H1 (cell line): Measurements from ENCODE around the gene KRT81. TPM values are rescaled to one million over a fixed set of nuclear protein-coding genes. Genes with fewer than 3 reads are reported as not detected.
A peak's percentile ranks its signal among the peaks of the same experiment; 100 is the strongest.

ENCODE experiments used
- CTCF ChIA-PET: fragments of 300-600 bp; sonication (Branson Sonifier 250); formaldehyde crosslinking; loops from one replicate; lab custom pipeline; 2021; ENCODE audit not compliant: partially characterized antibody; lab: Charles Lee
- POLR2A ChIA-PET: fragments of 300-600 bp; sonication (Branson Sonifier 250); formaldehyde crosslinking; loops from one replicate; lab custom pipeline; 2021; ENCODE audit warnings: inconsistent platforms; ENCODE audit not compliant: partially characterized antibody; lab: Charles Lee
- DNase-seq, 2 experiments: peaks; one replicate each; pipeline versions ENCODE4 v3.0.0 to v3.0.0-alpha.2; 2010 to 2022; ENCODE audit warnings: low spot score in 2 of 2, low read depth in 1 of 2, mixed read lengths in 1 of 2
- FAIRE-seq: peaks from 2 replicates; lab custom pipeline; 2011; peaks lifted over from hg19 to GRCh38; lab: Jason Lieb, UNC
- H2AFZ ChIP-seq: 2 replicates; pipeline ENCODE4 v1.8.1; 2012; ENCODE audit warnings: low read length, inconsistent platforms
- H2AK5ac ChIP-seq: 2 replicates; pipeline ENCODE4 v1.6.1; 2013; ENCODE audit warnings: low read depth, low read length
- H2BK120ac ChIP-seq: replicated peaks from 2 replicates; pipeline ENCODE3; 2013; ENCODE audit warnings: low read depth, low read length, inconsistent platforms
- H2BK12ac ChIP-seq: 2 replicates; pipeline ENCODE4 v1.6.1; 2013; ENCODE audit warnings: low read depth, low read length
- H2BK15ac ChIP-seq: 2 replicates; pipeline ENCODE4 v1.6.1; 2013; ENCODE audit warnings: low read length
- H2BK20ac ChIP-seq: 2 replicates; pipeline ENCODE4 v1.6.1; 2013; ENCODE audit warnings: low read length
- H2BK5ac ChIP-seq: 2 replicates; pipeline ENCODE4 v1.6.1; 2013; ENCODE audit warnings: low read depth, low read length
- H3K14ac ChIP-seq: 2 replicates; pipeline ENCODE4 v1.6.1; 2013; ENCODE audit warnings: inconsistent platforms; ENCODE audit not compliant: insufficient read length
- H3K18ac ChIP-seq: 2 replicates; pipeline ENCODE4 v1.6.1; 2013; ENCODE audit warnings: low read length; ENCODE audit errors: extremely low read depth
- H3K23ac ChIP-seq: 2 replicates; pipeline ENCODE4 v1.6.1; 2013; ENCODE audit warnings: inconsistent platforms; ENCODE audit not compliant: insufficient read length
- H3K23me2 ChIP-seq: 2 replicates; pipeline ENCODE4 v1.6.1; 2013; ENCODE audit warnings: low read depth, low read length
- H3K27ac ChIP-seq: 2 replicates; pipeline ENCODE4 v1.6.1; 2011; ENCODE audit warnings: low read depth, low read length, inconsistent platforms
- H3K27me3 ChIP-seq, 4 experiments: replicated peaks in 1 of 4; 1 replicate in 1 of 4; 2 replicates in 3 of 4; pipeline versions ENCODE4 v1.6.1 to v1.8.1; 2011 to 2013; ENCODE audit warnings: low read length in 3 of 4, mild to moderate bottlenecking in 3 of 4, inconsistent platforms in 2 of 4, mixed read lengths in 2 of 4, moderate library complexity in 1 of 4; ENCODE audit not compliant: control insufficient read depth in 3 of 4, insufficient read depth in 3 of 4; ENCODE audit errors: extremely low read depth in 1 of 4
- H3K36me3 ChIP-seq, 4 experiments: 2 replicates each; pipeline versions ENCODE4 v1.6.1 to v1.8.1; 2011 to 2013; ENCODE audit warnings: mild to moderate bottlenecking in 4 of 4, low read length in 3 of 4, moderate library complexity in 2 of 4, control low read depth in 1 of 4, inconsistent platforms in 1 of 4; ENCODE audit not compliant: insufficient read depth in 4 of 4, control insufficient read depth in 2 of 4
- H3K4ac ChIP-seq: replicated peaks from 2 replicates; pipeline ENCODE3; 2013; ENCODE audit warnings: low read length, low read depth, mixed read lengths, inconsistent platforms; ENCODE audit not compliant: insufficient read length
- H3K4me1 ChIP-seq, 4 experiments: replicated peaks in 1 of 4; 1 replicate in 1 of 4; 2 replicates in 3 of 4; pipeline versions ENCODE4 v1.6.1 to v1.8.1; 2011 to 2013; ENCODE audit warnings: low read length in 3 of 4, inconsistent platforms in 2 of 4, mixed read lengths in 1 of 4; ENCODE audit not compliant: insufficient read depth in 4 of 4, control insufficient read depth in 3 of 4
- H3K4me2 ChIP-seq, 2 experiments: 2 replicates each; pipeline versions ENCODE4 v1.6.1 to v1.8.1; 2011 to 2013; ENCODE audit warnings: low read depth in 2 of 2, low read length in 2 of 2, control low read depth in 1 of 2, inconsistent platforms in 1 of 2, mild to moderate bottlenecking in 1 of 2; ENCODE audit not compliant: insufficient read depth in 1 of 2
- H3K4me3 ChIP-seq, 4 experiments: fragments of 200-600, 300-600 bp in 1 of 4; sonication (generic), shearing (Covaris generic), sonication (Bioruptor Twin) in 1 of 4; 2 replicates each; pipeline versions ENCODE4 v1.5.1 to v1.8.1; 2011 to 2016; ENCODE audit warnings: low read length in 4 of 4, low read depth in 3 of 4, control low read depth in 2 of 4, inconsistent platforms in 2 of 4, mild to moderate bottlenecking in 2 of 4, mixed read lengths in 1 of 4, moderate library complexity in 1 of 4; ENCODE audit not compliant: insufficient read depth in 2 of 4; ENCODE audit errors: extremely low read depth in 1 of 4
- H3K56ac ChIP-seq: replicated peaks from 2 replicates; pipeline ENCODE3; 2013; ENCODE audit warnings: low read depth, mild to moderate bottlenecking, mixed read lengths, low read length, inconsistent platforms; ENCODE audit not compliant: insufficient read length
- H3K79me1 ChIP-seq: 2 replicates; pipeline ENCODE4 v1.6.1; 2013; ENCODE audit warnings: low read depth, low read length, control low read depth
- H3K79me2 ChIP-seq, 2 experiments: 2 replicates each; pipeline versions ENCODE4 v1.6.1 to v1.8.1; 2012 to 2013; ENCODE audit warnings: low read length in 2 of 2, mild to moderate bottlenecking in 2 of 2, inconsistent platforms in 1 of 2; ENCODE audit not compliant: insufficient read depth in 2 of 2, control insufficient read depth in 1 of 2
- H3K9ac ChIP-seq, 4 experiments: replicated peaks in 1 of 4; 1 replicate in 1 of 4; 2 replicates in 3 of 4; pipeline versions ENCODE4 v1.6.1 to v1.8.1; 2011 to 2013; ENCODE audit warnings: low read depth in 3 of 4, low read length in 3 of 4, control low read depth in 2 of 4, mild to moderate bottlenecking in 2 of 4, moderate library complexity in 2 of 4, inconsistent platforms in 1 of 4; ENCODE audit errors: extremely low read depth in 1 of 4
- H3K9me3 ChIP-seq, 2 experiments: 2 replicates each; pipeline versions ENCODE4 v1.6.1 to v1.8.1; 2012 to 2013; ENCODE audit warnings: mild to moderate bottlenecking in 2 of 2, moderate library complexity in 2 of 2, control low read depth in 1 of 2, inconsistent platforms in 1 of 2, low read depth in 1 of 2, low read length in 1 of 2, mixed read lengths in 1 of 2; ENCODE audit not compliant: insufficient read depth in 2 of 2
- H4K20me1 ChIP-seq, 2 experiments: replicated peaks in 1 of 2; 2 replicates each; pipeline versions ENCODE3 to v1.8.1; 2011 to 2013; ENCODE audit warnings: inconsistent platforms in 2 of 2, low read length in 2 of 2, mild to moderate bottlenecking in 1 of 2; ENCODE audit not compliant: insufficient read depth in 2 of 2, control insufficient read depth in 1 of 2
- H4K5ac ChIP-seq: 2 replicates; pipeline ENCODE4 v1.6.1; 2013; ENCODE audit warnings: low read length, low read depth, mixed read lengths, inconsistent platforms; ENCODE audit not compliant: insufficient read length
- H4K8ac ChIP-seq: 2 replicates; pipeline ENCODE4 v1.8.0; 2013; ENCODE audit warnings: mild to moderate bottlenecking, moderate library complexity, low read length, inconsistent platforms; ENCODE audit not compliant: insufficient read depth; ENCODE audit errors: extremely low read depth
- H4K91ac ChIP-seq: replicated peaks from 2 replicates; pipeline ENCODE3; 2013; ENCODE audit warnings: low read length, mixed read lengths, inconsistent platforms; ENCODE audit not compliant: insufficient read length
- GTF2F1 ChIP-seq: IDR thresholded peaks from 2 replicates; pipeline ENCODE4 v1.6.1; 2012; ENCODE audit warnings: low read depth, low read length, improper control_type of control experiment, borderline replicate concordance
- JUND ChIP-seq: IDR thresholded peaks from 2 replicates; pipeline ENCODE4 v1.6.1; 2011; ENCODE audit warnings: mild to moderate bottlenecking, improper control_type of control experiment, low read length
- TAF1 ChIP-seq: IDR thresholded peaks from 2 replicates; pipeline ENCODE4 v1.6.1; 2011; ENCODE audit warnings: mild to moderate bottlenecking, low read depth, low read length
- TEAD4 ChIP-seq: IDR thresholded peaks from 2 replicates; pipeline ENCODE4 v1.6.1; 2012; ENCODE audit warnings: low read depth, low read length, inconsistent platforms, mixed read lengths
- USF2 ChIP-seq: IDR thresholded peaks from 2 replicates; pipeline ENCODE4 v1.6.1; 2011; ENCODE audit warnings: low read length, improper control_type of control experiment
- WGBS, 2 experiments: shearing (Covaris generic) in 1 of 2; methylation state at CpG; one replicate each; pipeline versions ENCODE4 v1.1.6 to v1.1.7; 2013 to 2015; ENCODE audit warnings: low lambda C conversion rate in 2 of 2, mixed read lengths in 2 of 2, inconsistent platforms in 1 of 2, low coverage in 1 of 2, missing lambda C conversion rate in 1 of 2; ENCODE audit not compliant: insufficient replicate concordance in 2 of 2, insufficient coverage in 1 of 2, insufficient read length in 1 of 2; ENCODE audit errors: extremely low coverage in 1 of 2, missing lambda C conversion rate in 1 of 2; 5-methylcytosine and 5-hydroxymethylcytosine counted together
- polyA plus RNA-seq, 7 experiments: library from polyadenylated mRNA; depleted of rRNA in 3 of 7; stranded (reverse) in 5 of 7; unstranded in 2 of 7; fragments of >200 nt in 5 of 7; fragments of 200-250 nt in 2 of 7; gene quantifications; 1 replicate in 5 of 7; 2 replicates in 1 of 7; 4 replicates in 1 of 7; pipeline versions ENCODE4 v1.2.1 to v1.2.3, GENCODE V29; 2011 to 2013; ENCODE audit warnings: missing spikeins in 2 of 7, mixed read lengths in 2 of 7
- total RNA-seq: library from RNA; stranded (reverse); fragmentation: NEBNext Ultra II Directional; extraction: Animal tissue kit (Norgen Biotek cat#: 25700); gene quantifications from 2 replicates; pipeline ENCODE4 v1.2.1, GENCODE V29; 2021

The KRT81 gene
- total and polyA plus RNA-seq, 2 of the 8 experiments (the other 6 are each of a cell fraction or from before 2014, with no cell fraction given), result not detected

- Histone ChIP-seq H3K79me2 (no peaks in the 10 kb centered on the region), H3K23me2 (peaks cover 3% of the 10 kb centered on the region; the same call in 1 of the 2 replicates), H3K9me3 (no peaks in the 10 kb centered on the region), H3K27ac (no peak overlapping the region), H2BK120ac (no peak overlapping the region), H3K56ac (no peak overlapping the region), H2AFZ (no peak overlapping the region), H3K14ac (no peak overlapping the region), H2BK20ac (peak overlapping the region; percentile 75; the same call in 1 of the 2 replicates), H4K8ac (no peak overlapping the region), H3K4ac (no peak overlapping the region), H3K79me1 (no peaks in the 10 kb centered on the region), H2BK12ac (0 out of 2 replicates have a peak overlapping the region, but pooled peaks have one; percentile 39), H3K9ac (no peak overlapping the region), H3K4me2 (peak overlapping the region in 1 of 2 experiments; percentile 15; a peak in 1 of 4 replicates), H3K4me3 (no peak overlapping the region), H4K5ac (no peak overlapping the region), H3K36me3 (no peaks in the 10 kb centered on the region), H2AK5ac (no peak overlapping the region; the same call in 1 of the 2 replicates), H3K23ac (no peak overlapping the region), H4K20me1 (no peaks in the 10 kb centered on the region), H4K91ac (no peak overlapping the region), H3K27me3 (peaks cover 4 to 28% (median 22%) of the 10 kb centered on the region in 4 experiments), H2BK15ac (0 out of 2 replicates have a peak overlapping the region, but pooled peaks have one; percentile 29), H2BK5ac (no peak overlapping the region), H3K18ac (peak overlapping the region; percentile 6; the same call in 1 of the 2 replicates), H3K4me1 (peaks cover 0 to 12% (median 5%) of the 10 kb centered on the region in 4 experiments; a peak in 5 of 7 replicates)
- 59% methylated on average over 10 of the region's 10 CpGs; no CpG with 5 or more reads in 1 of the 2 experiments for WGBS, 2 experiments
- FAIRE-seq (no peak), DNase-seq (no peak)
- ChIA-PET CTCF (interaction anchor here (0.6 to 14.6 kb wide), 11 partner anchors 11 to 1272 kb away, joined by 3 to 146 read pairs (median 3); no protein-coding TSS in a partner anchor), POLR2A (interaction anchor here (1.0 to 3.0 kb wide), 5 partner anchors 9 to 13 kb away, joined by 3 to 12 read pairs (median 3); no protein-coding TSS in a partner anchor)
- TF ChIP-seq USF2, result no peak
- TF ChIP-seq JUND, result peak; percentile 47; the same call in 1 of the 2 replicates
- TF ChIP-seq GTF2F1, result no peak
- TF ChIP-seq TAF1, result no peak
- TF ChIP-seq TEAD4, result no peak
These were observed 44.4 kb downstream of the KRT81 start for GRCh38 chr12:52246720-52247621.
